GM18861 (cell line): ENCODE data around the gene OR10G8.
"Not testable (repeated sequence)": the region's sequence is repeated elsewhere in the genome, so short reads cannot be mapped to it uniquely, and the experiment has no call there.

ENCODE experiments used
- ATAC-seq: cut with Tn5 transposase; IDR thresholded peaks from one replicate; pipeline ENCODE4 v1.9.1; 2021; ENCODE audit not compliant: unreplicated experiment

OR10G8 gene, protein sequence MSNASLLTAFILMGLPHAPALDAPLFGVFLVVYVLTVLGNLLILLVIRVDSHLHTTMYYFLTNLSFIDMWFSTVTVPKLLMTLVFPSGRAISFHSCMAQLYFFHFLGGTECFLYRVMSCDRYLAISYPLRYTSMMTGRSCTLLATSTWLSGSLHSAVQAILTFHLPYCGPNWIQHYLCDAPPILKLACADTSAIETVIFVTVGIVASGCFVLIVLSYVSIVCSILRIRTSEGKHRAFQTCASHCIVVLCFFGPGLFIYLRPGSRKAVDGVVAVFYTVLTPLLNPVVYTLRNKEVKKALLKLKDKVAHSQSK

DNA sequence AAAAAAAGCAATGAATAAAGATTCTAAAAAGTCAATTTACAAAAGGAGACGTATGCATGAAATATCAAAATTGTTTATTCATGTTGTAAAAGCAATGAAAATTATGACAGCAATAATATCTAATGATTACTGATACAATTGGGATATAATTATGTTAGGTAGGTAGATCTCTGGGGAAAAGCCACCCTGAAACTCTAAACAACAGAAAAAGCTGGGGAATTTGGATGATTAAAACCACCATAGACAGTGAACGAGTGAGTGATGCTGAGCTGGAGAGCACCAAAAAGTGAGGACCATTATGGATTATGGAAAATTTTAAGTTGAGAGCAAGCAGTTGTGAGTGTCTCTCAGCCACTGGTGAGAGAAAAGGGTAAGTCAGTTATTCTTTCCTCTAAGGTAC is at the start of gene OR10G8:
Gene OR10G8 (plus strand): TSS at position 301 of the 400 bp plus-strand sequence. CDS start 2,825 bp downstream, outside the sequence.
- ATAC-seq, result no peak

DNA sequence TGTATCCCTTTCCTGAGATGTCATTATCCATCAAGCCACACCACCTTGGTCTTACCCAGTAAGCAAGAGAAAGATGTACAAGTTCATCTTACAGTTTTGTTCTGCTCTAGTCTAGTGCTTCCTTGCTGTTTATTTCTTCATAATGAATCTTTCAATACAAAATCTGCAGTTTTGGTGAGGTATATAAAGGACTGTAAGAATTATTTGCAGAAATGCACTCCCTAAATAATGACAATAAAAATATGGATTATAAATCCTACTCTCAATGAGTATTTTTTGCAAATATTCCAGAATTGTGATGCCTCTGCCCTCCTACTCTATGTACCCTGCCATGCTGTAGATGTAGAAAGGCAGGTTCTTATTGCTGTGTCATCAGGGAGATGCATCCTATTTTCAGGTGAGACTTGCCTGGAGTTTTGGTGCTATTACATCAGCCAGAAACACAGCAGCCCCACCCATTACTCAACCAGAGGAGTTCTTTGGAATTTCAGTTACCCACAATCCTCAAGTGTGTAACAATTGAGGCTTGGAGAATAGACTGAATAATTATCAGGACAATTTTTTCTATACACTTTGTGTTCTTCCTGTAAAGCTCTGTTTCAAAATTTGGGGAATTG is 48.8 kb upstream of the OR10G8 start, which contains the start of gene OR10S1:
Gene OR10S1 (minus strand): TSS at position 51 of the 617 bp plus-strand sequence. CDS start 117 bp downstream, outside the sequence.
- no peak for ATAC-seq

DNA sequence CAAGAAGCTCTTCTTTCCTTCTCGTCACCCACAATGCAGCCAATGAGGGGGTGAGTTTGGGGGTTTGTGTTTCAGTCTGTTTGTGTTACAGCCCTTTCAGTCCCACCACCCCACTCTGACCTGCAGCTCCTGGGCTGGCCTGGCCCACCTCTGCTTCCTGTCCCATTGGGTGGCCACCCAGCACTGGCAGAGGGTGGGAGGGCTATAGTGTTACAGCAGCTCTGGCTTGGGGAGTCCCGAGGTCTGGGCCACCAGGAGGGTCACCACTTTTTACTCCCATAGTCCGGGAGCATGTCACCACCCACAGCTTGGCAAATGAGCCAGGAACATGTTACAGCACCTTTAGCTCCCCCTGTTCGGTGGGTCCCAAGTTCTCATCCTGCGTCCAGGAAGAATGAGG is 47.3 kb upstream of the OR10G8 start:
- ATAC-seq, result no peak

DNA sequence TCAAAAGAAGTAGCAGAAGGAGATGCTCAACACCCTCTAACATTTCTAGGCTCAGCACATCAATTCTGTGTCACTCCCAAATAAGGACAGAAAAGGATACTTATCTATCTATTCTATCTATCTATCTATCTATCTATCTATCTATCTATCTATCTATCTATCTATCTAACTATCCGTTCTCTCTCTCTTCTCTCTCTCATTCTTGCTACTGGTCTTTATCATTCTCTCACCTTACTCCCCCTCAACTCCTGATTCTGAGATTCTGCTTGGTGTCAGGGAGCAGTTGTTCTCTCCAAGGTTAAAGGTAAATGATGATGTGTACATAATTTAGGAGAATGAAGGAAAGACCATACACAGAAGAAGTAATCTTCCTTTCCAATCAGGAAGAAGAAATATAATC is 31.5 kb upstream of the OR10G8 start, which contains the start of gene OR10G6:
Gene OR10G6 (minus strand): TSS at position 43 of the 400 bp plus-strand sequence. CDS start 0 bp downstream, at position 43.
- no peak for ATAC-seq

DNA sequence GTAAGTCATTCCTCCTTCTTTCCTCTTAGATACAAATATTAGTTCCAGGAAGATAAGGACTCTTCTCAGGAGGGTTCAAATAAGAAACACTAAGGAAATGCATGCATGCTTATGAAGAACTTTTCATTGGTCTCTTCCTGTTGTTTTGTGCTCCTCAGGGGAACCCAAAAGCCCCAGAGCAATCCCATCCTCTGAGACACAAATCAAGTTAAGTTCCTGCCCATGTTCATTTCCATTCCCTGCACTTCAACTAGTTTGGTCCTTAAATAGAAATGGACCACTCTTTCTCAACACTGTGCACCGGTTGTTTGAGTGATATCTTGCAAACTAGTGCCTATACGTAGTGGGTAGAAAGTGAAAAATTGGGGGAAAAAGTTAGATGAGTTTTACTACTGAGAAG is 13.9 kb upstream of the OR10G8 start, which contains the start of gene OR10G4:
Gene OR10G4 (plus strand): TSS at position 301 of the 400 bp plus-strand sequence. CDS start 2,578 bp downstream, outside the sequence.
- no peak for ATAC-seq

DNA sequence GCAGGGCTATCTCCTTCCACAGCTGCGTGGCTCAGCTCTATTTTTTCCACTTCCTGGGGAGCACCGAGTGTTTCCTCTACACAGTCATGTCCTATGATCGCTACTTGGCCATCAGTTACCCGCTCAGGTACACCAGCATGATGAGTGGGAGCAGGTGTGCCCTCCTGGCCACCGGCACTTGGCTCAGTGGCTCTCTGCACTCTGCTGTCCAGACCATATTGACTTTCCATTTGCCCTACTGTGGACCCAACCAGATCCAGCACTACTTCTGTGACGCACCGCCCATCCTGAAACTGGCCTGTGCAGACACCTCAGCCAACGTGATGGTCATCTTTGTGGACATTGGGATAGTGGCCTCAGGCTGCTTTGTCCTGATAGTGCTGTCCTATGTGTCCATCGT is 10.8 kb upstream of the OR10G8 start:
- not testable (repeated sequence) for ATAC-seq

DNA sequence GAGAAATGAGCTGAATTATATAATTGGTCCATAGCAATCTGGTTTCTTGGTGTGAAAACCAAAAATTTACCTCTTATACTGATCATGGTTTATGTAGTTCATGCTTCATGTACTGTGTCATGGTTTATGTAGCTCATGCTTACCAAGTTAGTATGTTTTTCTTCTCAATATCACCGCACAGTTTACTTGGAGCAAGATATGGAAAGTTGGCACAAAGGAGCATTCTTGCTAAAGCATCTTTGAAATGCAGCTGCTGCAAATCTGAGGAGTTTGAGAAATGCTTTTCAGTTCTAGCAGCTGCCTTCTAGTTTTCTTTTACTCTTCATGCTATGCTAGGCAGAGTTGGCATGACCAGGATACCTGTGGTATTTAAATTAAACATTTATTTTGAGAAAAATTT is 10.1 kb downstream of the OR10G8 start:
- no peak for ATAC-seq

DNA sequence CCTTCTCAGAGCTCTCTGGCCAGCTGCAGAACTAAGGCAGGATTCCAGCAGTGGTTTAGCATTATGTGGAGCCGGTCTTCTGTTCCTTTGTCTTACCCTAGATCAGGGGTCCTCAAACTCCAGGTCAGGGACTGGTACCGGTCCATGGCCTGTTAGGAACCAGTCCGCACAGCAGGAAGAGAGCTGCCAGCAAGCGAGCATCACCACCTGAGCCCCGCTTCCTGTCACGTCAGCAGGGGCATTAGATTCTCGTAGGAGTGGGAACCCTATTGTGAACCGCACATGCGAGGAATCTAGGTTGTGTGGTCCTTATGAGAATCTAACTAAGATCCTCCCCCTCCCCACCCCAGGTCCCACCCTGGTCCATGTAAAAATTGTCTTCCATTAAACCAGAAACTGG is 13.0 kb downstream of the OR10G8 start:
- ATAC-seq, result no peak

DNA sequence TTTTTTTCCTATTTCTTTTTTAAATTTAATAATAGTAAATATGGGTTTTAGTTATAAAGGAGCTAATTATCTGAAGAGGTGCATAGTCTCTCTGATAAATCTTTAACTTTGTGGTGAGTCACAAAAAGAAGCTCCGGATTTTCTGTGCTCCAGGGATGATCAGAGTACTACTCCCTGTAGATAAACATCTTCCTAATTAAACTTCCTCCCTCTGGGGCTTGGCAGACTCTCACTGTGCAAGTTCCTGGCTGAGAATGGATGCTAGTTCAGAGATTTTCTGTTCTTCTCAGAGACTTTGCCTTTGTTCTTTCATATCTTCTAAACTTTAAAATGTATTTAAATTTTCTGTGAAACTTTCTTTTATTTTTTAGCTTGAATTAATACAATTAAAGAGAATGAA is 14.7 kb downstream of the OR10G8 start, which contains the start of gene OR10G7:
Gene OR10G7 (minus strand): TSS at position 72 of the 400 bp plus-strand sequence. CDS start 2,324 bp downstream, outside the sequence.
- no peak for ATAC-seq

DNA sequence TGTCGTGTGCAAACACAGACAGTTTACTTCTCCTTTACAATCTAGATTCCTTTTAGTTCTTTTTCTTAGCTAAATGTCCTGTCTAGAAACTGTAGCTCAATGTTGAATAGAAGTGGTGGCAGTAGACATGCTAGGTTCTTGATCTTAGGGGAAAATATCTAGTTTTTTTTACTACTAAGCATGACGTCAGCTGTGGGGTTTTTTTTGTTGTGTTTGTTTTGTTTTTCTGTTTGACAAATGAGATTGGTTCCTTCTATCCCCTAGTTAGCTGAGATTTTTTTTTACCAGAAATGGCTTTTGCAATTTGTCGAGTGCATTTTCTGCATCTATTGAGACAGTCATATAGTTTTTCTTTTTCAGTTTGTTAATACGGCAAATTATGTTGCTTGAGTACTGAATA is 16.8 kb downstream of the OR10G8 start:
- ATAC-seq, result no peak

DNA sequence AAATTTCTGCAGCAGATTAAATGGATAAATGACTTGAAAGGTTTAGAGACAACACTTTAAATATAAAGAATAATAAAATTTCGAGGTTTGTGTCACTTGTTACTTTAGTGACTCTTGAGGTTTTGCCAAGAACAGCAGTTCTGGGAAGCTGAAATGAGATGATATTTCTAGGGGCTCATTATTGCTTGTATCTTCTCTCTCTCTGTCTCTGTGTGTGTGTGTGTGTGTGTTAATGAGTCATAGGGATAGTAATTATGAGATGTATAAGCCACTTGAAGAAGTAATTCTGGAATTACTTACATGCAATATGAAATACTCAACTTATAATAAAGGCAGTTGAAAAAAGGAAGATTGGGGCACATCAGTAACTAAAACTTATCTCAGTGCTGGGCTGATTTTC is 24.1 kb downstream of the OR10G8 start:
- no peak for ATAC-seq

DNA sequence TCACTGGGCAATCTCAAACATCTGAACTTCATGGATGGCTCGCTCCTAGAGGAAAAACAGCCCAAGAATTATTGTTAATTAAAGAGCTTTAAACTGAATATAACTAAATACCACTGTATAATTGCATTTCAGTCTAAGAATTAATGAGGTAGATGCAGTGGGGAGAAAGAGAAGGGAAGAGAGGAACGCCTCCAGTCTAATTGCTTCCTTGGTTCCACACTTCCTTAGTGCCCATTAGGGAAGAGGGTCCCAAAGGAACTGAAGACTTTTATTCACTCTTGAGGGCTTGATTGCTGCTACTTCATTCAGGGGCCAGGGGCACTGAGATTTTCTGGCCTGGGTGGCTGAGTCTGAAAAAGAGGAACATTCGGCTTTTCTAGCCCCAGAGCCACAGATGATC is 26.4 kb downstream of the OR10G8 start:
- no peak for ATAC-seq

DNA sequence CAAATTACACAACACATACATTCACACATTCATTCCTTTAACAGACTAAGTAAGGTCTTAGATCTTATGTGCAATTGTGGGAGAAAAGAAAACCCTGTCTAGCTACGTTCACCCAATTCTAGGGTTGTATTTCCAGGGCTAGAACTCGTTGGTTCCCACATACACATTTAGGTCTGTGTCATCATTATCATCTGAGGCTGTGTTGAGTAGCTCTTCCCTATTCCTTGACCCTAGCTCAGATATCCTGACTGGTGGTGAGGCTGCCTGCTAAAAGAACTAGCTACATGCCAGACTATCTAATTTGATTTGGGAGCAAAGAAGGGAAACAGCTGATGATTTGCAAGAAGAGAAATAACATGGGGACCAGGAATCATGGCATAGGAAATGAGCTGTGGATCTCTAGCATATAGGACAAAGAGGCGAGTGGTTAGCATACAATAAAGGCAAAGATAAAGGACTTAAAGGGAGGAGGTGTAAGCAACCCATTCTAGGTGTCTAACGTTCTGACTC is 42.1 kb downstream of the OR10G8 start:
- no peak for ATAC-seq

DNA sequence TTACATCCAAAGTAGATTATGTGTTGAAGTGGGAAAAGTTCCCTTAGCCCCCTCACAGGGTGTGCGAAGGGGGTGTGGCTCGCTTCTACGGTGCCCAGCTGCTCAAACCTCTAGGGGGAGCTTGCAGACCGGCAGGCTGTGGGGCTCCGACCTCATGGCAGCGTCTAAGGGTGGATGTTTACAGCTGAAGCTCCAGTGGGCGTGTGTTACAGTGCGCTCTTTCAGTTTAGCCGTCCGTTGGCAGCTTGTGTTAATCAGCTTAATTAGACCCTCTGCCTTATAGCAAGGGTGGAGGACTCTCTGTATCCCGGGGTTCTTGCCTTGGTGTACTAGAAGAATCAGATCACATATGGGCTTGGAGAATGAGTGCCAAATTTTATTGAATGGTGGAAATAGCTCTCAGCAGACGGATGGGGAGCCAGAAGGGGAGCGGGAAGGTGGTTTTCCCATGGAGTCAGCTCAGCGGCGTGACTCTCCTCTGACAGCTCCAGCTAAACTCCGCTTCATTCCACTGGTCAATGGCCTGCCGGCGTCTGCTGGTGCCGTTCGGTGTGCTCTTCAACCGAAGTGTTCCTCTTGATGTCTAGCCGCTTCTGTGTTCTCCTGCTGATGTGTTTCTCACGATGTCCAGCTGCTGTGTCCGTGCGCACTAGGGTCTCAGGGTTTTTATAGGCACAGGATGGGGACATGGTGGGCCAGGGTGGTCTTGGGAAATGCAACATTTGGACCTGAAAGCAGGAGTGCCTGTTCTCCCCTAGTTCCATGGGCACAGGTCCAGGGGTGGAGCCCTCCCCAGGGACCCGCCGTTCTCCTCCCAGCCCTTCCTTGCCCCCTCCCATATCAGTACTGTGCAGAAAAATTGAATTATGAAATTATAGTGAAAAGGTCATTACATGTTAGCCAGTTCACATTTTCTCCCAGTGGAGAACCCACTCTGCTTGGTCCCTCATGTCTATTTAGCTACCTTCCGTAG is 43.1 kb downstream of the OR10G8 start:
- peak; percentile 33 for ATAC-seq

DNA sequence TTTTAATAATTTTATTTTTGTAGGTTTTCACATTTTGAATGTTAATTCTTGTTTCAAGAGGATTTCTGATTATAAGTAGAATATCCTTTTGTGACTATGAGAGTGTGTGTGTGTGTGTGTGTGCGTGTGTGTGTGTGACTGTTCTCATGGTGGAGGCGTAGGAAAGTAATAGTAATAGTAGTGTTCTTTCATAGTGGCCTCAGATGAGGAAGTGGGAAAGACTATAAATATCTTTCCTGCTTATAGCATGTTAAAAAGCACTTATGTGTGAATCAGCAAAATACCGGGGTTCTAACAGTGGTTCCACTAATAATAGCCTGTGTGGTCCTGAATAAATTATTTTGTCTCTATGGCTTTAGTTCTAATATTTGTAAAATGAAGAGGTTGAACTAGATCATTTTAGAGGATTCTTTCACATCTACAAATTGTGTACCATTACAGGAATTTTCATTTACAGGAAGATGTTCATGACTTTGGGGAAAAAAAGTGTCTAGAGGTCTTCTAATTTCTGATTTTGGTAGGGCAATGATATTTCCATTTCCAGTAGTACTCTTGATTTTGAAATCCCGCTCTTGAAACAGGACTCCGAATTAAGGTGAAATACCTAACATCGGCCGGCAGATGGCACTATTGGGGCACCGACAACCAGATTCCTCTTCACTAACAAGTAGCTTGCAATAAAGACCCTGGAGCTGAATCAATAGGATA is 44.5 kb downstream of the OR10G8 start:
- ATAC-seq, result peak; percentile 92

DNA sequence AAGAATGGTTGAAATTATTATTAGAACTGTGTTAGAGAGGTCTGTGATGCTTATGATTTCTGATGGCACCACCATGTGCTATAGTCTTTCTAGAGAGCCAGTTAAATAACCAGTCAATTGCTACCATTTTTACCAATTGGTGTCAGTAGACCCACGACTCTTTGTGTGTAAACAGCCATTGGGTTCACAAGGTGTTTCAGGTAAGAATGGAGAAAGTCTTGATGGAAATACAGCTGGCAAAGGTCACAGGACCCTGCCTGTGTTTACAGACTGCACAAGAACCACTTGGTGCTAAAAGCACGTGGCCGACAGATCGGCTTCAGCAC is 45.0 kb downstream of the OR10G8 start:
- ATAC-seq, result no peak

DNA sequence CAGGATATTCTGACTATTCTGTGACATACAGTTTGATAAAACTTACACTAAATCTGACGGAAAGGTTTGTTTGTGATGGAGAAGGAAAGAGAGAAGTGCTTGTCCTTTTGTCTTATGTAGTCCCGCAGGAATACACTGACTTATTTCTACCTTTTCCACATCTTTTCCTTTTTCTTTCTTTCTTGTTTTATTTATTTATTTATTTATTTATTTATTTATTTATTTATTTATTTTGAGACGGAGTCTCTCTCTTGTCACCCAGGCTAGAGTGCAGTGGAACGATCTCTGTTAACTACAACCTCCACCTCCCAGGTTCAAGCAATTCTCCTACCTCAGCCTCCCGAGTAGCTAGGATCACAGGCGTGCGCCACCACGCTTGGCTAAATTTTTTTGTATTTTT is 45.5 kb downstream of the OR10G8 start:
- ATAC-seq, result no peak

DNA sequence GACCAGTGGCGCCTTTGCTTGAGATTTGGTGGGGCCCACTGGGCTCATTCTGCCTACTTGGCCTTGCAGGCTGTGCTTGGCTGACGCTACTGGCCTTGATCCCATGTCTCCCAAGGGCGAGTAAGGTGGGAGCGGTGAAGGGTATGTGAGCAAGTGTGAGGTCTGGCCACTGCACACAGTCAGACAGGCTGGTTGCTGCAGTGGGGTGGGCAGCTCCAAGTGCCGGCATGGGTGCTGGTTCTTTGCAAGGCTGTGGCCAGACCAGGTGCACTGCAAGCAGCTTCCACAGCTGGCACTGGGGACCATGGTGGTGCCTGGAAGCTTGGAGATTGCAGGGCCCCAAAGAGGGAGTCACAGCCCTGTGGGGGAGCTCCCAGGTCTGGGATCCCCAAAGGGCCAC is 48.0 kb downstream of the OR10G8 start:
- ATAC-seq, result no peak

DNA sequence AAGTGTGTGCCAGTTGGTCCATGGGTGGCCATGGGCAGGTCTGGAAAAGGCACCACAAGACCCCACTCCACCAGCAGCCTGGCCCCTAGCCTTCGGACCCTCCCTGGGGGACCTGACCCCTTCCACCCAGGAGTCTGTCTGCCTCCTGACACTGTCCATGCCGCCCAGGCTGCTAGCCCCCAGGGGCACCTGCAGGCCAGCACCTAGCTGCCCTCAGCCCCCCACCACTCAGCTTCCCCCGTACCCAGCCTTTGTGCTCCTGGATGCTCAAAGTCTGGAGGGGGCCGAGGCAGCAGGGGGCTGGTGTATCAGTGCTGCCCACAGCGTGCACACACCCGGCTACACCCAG is 48.9 kb downstream of the OR10G8 start:
- ATAC-seq, result no peak

DNA sequence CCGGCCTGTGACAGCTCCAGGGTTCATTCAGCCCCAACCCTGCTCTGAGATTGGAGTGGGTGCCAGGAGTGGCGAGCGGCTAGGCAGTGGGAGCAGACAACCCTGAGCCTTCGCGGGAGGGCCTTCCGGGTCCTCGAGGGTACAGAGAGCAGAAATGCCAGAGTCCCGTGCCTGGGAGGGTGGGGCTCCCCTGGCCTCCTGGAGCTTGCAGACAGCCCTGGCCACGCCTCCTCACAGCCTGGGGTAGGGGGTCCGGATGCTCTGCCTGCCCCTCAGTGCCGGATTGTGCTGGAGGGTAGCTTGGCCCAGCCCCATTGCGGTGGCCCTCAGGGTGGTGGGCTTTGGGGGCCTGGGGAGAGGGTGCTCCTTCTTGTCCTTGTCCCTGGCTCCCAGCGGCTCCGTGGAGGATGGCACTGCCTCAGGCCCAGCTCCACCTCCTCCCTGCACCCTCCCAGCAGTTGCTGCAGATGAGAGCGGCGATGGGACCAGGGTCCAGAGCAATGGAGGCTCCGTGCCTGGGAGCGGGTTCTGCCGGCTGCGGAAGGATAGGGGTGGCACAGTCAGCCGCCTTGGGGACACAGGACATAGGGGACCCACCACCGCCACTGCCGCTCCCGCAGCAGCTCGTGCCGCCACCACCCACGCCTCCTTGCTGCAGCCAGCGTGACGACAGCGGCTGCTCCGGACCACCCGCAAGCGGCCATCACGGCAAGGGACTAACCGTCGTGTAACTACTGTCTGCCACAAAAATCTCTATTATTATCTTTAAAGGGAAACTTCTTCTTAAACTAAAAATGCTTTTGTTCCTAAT is 49.4 kb downstream of the OR10G8 start:
- ATAC-seq, result peak; percentile 53
